Measurements from ENCODE around the gene APPL2. TPM values are rescaled to one million over a fixed set of nuclear protein-coding genes. Genes with fewer than 3 reads are reported as not detected.
"Not testable (repeated sequence)": the region's sequence is repeated elsewhere in the genome, so short reads cannot be mapped to it uniquely, and the experiment has no call there.

APPL2 gene
- polyA plus RNA-seq, 4 donors, result 66.4 to 98.5 (median 88.4) TPM

DNA sequence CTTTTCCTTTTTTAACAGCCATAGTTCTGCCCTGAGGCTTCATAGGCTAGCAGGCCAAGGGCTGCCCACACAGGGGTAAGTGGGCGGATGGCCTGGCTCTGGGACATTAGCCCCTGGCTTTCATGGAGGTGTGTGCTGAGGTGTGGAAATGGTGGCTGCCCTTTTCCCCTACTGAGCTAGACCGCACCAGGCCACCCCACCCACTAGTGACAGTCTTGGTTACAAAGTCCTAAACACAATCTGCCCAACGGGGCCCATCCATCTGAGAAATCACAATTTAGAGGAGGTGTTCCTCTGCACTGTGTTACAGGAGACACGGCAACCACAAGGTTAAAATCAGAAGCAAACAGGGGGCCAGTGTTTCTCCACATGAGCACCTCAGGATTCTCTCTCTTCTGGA lies 35.6 kb downstream of the APPL2 start:
- no peak for DNase-seq (ENCODE audit: low read depth in 4 of 4, low spot score in 3 of 4)

DNA sequence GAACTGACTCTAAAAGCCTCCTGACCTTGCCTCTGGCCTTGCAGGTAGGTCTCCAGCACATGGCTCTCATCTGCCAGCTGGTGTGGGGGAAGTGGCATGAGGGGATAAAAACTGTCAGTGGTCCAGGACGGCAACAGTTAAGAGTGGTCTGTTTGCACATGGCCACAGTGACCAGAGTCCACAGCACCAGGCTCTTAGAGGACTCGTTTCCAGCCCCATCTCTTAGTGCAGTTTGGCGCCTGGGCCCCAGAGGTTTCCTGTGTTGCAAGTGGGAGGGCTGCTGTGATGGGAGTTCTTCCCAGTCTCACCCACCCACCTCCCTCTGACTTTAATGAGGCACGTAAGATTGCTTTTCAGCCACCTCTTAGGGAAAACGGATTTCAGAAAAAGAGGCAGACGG lies 37.0 kb downstream of the APPL2 start:
- no peak for DNase-seq (ENCODE audit: low read depth in 4 of 4, low spot score in 3 of 4)

DNA sequence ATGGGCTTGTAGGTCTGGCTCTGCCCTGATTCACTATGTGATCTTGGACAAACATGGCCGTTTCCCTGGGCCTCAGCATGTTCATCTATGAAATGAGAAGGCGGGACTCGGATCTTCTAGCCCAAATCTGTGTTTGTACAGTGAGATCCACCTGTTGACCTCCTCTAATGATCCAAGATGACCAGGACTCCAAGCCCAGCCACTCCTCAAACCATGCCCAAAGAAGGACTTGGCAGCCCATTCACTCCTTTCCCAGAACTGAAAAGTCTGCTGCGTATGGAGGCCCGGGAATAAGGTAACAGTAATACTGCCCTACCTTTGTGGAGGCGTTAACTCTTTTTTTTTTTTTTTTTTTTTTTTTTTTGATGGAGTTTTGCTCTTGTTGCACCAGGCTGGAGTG lies 39.9 kb downstream of the APPL2 start:
- DNase-seq (ENCODE audit: low read depth in 4 of 4, low spot score in 3 of 4), result no peak

DNA sequence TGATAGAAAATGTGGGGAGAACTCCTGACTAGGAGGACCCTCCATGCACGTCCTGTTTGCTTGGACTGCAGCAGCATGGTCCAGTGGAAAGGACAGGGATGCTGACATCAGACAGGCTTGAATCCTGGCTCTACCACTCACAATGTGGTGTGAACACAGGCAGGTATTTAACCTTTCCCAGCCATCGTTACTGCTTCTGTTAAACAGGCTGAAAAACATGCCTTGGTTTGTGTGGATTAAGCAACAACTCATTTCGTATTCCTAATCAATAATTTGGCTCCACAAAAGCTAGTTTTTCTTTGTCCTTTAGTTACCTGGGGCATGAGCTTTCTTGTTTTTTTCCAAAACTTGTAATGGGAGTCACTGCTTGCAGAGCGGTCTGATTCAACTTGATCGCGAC lies 41.0 kb downstream of the APPL2 start:
- no peak for DNase-seq (ENCODE audit: low read depth in 4 of 4, low spot score in 3 of 4)

DNA sequence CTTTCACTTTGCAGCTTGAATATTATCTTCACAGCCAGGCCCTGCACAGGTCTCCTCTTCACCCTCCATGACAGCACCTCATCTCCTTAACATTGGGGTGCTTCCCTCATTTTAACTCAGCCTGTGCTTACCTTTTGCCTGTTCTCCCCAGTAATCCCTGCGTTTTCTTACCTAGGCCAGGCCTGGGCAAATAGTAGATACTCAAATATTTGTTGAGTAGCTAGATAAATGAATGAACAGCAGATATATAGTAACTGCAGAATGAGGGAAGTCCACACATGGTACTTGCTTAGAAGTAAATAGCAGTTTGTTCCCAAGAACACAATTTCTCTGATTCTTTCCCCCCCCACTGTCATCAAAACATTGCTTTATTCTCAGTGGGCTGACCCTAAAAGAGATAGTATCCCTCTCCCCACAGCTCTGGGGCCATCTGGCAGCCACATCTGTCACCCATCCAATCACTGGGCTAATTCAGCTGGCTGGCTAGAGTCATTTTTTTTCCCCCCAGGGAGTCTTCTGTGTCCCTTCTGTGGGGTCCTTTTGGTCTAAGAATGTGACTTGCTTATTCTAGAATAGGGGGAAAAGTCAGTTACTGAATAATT lies 43.2 kb downstream of the APPL2 start:
- no peak for DNase-seq (ENCODE audit: low read depth in 4 of 4, low spot score in 3 of 4)

DNA sequence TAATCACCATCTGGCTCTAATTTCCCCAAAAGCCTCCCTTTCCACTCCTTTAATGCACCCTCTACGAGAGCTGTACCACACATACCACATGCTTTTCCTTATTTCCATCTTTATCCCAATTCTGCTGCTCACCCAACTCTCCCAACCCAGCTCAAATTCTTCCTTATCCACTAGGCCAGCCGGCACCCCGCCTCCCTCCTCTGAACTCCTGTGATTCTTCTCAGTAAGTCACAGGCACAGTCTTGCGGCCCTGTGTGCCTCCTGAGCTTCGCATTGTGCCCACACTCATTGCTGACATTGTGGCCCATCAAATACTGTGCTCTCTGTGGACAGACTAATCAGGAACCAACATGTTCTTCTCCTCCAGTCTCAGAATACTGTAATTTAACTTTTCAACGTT lies 45.4 kb downstream of the APPL2 start:
- DNase-seq (ENCODE audit: low read depth in 4 of 4, low spot score in 3 of 4), result no peak

DNA sequence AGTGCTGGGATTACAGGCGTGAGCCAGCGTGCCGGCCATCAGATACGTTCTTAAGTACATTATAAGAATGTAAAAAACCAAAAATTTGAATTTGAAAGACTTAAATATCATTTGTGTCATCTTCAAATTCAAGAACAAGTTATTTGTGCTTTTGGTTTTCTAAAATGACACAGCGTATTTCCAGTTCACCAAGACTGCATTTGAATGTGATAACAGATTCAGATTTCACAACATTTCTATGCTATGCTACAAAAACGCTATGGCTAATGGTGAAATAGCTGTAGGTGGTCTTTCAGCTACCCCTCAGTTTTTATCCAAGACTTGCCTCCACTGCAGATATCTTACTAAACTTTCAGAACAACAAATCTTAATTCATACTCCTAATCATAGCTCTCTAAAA lies 46.7 kb downstream of the APPL2 start:
- DNase-seq (ENCODE audit: low read depth in 4 of 4, low spot score in 3 of 4), result no peak

DNA sequence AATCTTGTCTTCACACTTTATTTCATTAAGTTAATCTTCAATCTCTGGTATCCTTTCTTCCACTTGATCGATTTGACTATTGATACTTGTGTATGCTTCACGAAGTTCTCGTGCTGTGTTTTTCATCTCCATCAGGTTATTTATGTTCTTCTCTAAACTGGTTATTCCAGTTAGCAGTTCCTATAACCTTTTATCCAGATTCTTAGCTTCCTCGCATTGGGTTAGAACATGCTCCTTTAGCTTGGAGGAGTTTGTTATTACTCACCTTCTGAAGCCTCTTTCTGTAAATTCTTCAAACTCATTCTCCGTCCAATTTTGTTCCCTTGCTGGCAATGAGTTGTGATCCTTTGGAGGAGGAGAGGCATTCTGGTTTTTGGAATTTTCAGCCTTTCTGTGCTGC lies 52.0 kb downstream of the APPL2 start:
- not testable (repeated sequence) for DNase-seq (ENCODE audit: low read depth in 4 of 4, low spot score in 3 of 4)

DNA sequence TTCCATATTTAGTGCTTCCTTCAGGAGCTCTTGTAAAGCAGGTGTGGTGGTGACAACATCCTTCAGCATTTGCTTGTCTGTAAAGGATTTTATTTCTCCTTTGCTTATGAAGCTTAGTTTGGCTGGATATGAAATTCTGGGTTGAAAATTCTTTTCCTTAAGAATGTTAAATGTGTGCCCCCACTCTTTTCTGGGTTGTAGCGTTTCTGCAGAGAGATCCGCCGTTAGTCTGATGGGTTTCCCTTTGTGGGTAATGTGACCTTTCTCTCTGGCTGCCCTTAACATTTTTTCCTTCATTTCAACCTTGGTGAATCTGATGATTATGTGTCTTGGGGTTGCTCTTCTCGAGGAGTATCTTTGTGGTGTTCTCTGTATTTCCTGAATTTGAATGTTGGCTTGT lies 52.6 kb downstream of the APPL2 start:
- not testable (repeated sequence) for DNase-seq (ENCODE audit: low read depth in 4 of 4, low spot score in 3 of 4)

DNA sequence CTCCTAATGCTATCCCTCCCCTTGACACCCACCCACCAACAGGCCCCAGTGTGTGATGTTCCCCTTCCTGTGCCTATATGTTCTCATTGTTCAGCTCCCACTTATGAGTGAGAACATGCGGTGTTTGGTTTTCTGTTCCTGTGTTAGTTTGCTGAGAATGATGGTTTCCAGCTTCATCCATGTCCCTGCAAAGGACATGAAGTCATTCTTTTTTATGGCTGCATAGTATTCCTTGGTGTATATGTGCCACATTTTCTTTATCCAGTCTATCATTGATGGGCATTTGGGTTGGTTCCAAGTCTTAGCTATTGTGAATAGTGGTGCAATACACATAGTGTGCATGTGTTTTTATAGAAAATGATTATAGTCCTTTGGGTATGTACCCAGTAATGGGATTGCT lies 56.9 kb downstream of the APPL2 start:
- DNase-seq (ENCODE audit: low read depth in 4 of 4, low spot score in 3 of 4), result not testable (repeated sequence)

DNA sequence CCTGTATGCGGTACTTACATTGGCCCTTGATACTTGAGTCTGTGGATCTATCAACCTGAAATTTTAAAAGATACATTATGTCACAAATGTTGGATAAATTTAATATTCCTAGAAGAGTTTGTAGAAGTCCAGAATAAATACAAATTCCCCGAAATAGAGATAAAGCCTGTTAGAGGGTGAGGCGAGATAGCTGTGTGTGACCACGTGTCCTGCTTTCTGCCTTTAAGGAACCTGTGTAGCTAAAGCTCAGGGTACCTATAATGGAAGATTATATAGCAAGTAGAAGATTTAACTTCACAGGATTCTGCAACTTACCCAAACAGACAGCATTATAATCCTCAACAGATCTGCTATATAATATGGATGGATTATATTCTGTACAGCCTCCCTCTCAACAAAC lies 58.8 kb downstream of the APPL2 start:
- DNase-seq (ENCODE audit: low read depth in 4 of 4, low spot score in 3 of 4), result no peak

DNA sequence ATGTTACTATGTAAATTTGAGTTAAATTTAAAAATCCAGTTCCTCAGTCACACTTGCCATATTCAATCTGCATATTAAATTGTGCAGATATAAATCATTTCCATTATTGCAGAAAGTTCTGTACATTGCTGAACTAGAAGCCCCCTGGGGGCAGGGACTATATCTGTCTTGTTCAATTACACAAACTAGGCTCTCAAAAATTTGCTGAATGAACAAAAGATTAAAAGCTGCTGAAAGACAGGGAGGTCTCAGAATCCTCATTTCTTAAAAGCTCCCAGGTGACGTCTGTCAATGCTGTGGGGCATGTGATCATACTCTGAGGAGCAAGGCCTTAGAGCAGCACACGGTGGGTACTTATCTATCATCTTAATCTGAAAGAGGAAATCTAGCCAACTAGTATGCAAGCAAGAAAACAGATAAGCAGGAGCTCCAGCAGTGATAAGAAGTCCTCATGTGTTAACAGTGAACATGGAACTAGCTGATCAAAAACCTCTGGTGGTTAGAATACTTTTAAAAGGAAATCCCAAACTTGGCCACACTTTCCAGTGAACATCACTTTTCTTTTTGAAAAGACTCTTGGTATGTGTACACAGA lies 60.5 kb downstream of the APPL2 start:
- no peak for DNase-seq (ENCODE audit: low read depth in 4 of 4, low spot score in 3 of 4)

DNA sequence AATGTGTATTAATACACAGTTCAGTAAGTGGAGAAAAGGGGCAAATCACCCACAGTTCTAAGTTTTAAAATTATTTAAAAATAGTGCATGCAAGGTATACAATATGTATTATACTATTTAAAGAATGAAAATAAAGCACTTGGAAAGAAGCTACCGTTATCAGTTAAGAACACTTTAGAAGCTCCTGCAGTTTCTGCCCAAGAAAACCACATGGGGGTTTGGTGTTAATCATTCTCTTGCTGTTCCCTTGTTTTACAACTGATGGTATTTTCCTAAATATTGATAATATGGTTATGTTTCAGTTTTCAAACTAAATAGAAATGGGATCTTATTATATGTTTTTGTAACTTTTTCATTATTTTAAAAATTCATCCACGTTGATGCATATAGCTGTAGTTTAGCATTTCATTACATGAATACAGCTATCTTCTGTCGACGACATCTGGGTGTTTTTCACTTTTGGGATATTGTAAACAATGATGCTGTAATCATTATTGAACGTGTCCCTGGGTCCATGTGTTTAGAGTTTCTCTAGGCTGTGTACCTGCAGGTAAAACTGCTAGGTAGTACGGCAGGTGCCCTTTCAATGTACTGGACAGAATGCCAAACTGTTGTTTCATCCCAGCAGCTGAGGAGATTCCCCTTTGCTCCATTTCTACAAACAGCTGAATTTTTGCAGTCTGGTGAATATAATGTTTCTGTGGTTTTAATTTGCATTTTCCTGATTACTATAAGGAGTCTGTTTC lies 64.1 kb downstream of the APPL2 start:
- DNase-seq (ENCODE audit: low read depth in 4 of 4, low spot score in 3 of 4), result no peak

DNA sequence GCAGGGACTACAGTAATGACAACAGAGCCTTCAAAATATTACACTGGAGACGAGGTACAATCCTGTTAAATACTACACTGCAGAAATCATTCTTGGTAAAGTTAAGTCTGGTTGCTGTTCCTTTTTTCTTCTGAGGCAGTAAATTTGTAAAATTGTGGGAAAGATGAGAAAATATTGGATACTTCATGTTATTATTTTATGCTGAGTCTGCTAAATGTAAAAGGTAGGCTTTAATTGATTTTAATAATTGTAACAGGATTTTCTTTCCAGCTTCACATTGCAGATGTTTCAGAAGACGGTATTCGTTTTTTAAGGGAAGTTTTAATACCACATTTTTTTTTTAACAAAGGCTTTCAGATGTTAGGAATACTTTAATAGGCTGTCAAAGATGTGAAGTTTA lies 65.8 kb downstream of the APPL2 start:
- DNase-seq (ENCODE audit: low read depth in 4 of 4, low spot score in 3 of 4), result no peak

DNA sequence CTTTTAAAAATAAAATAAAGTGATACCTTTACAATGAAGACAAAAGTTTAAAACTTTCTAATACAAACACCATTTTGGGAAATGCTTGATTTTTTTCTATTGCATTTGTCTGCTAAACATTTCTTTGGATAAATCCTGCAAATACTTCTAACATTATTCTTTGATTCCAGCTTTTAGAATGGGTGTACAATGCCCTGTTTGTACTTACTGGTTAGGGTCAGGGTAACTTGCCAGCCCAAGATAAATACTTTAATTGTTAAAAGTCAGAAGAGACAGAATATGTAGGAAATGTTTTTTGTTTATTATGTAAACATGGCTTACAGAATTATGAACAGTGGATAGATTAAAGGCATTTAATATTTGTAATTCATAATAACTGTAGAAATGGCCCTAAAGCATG lies 68.0 kb downstream of the APPL2 start:
- DNase-seq (ENCODE audit: low read depth in 4 of 4, low spot score in 3 of 4), result no peak

DNA sequence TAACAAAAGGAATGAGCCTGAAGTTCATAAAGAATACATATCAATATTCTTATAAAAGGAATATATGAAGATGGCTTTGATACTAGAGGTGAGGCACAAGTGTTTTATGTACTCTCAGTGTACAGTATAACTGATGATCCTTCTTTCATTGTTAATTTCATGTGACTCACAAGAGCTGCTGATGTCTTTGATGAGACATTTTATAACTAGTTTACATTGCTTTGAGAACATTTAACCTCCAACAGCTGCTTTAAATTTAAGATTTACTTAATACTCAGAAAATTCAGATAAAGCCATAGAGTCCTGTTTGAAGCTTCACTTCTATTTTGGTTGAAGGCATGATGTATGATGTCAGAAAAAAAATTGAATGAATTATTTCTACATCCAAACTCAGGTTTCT lies 68.6 kb downstream of the APPL2 start:
- no peak for DNase-seq (ENCODE audit: low read depth in 4 of 4, low spot score in 3 of 4)

DNA sequence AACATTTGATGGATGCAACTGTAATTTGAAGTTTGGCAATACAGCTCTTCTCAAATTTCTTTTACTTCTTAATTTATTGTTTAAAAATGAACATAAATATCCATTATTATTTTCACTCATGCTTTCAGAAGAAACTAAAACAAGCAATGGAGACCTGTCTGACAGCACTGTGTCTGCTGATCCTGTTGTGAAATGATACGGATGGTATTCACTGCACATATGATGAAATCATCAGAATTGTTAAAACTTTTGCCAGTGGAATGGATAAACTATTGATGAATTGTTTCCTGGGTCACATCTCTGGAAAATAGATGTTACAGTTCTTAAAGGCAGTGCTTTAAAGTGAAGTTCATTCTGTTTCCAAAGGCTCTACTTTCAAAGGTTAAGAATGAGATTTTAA lies 69.2 kb downstream of the APPL2 start:
- no peak for DNase-seq (ENCODE audit: low read depth in 4 of 4, low spot score in 3 of 4)

DNA sequence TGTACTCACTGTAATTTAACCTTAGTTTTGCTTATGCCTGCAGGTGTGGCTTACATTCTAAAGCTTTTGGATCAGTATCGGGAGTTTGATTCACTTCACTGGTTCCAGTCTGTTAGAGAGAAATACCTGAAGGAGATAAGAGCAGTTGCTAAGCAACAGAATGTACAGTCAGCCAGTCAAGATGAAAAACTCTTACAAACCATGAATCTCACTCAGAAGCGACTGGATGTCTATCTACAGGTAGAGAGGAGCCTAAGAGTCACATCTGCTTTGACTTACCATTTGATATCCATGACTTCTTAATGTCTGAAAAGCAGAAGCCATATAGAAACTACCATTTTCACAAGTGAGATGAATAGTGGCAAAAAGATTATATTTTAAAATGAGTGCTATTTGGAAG lies 71.9 kb downstream of the APPL2 start:
- no peak for DNase-seq (ENCODE audit: low read depth in 4 of 4, low spot score in 3 of 4)

DNA sequence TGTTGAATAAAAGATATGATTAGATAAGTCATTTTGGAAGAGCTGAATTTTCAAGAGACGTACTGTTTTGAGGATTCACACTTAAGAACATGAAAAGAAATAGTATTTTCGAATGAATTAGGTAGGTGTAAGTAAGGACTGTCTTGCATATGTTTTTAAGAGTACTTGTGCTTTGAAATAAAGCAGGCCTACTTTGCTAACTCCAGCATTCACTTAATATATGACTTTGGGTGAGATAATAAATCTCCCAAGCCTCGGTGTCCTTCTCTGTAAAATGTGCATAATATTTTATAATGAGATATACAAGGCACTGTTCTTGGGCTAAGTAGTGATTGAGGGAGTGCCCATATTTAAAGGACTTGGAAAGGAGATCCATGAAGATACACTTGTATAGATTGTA lies 73.8 kb downstream of the APPL2 start:
- no peak for DNase-seq (ENCODE audit: low read depth in 4 of 4, low spot score in 3 of 4)

DNA sequence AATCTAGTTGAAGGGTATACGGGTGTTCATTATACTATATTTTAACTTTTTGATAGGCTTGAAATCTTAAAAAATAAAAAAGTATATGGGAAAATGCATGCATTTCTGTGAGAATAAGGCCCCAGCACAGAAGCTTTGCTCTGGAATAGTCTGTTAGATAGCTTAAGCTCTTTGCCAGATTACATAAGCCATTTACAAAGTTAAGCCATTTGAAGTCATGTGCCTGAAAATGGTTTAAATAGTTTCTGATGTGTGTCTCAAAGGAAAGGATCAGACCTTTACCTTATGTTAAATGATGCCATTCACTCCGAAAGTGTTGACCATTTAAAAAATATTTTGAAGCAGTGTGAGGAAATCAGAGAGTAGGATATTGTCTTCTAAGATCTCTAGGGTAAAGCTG lies 77.1 kb downstream of the APPL2 start:
- DNase-seq (ENCODE audit: low read depth in 4 of 4, low spot score in 3 of 4), result no peak

DNA sequence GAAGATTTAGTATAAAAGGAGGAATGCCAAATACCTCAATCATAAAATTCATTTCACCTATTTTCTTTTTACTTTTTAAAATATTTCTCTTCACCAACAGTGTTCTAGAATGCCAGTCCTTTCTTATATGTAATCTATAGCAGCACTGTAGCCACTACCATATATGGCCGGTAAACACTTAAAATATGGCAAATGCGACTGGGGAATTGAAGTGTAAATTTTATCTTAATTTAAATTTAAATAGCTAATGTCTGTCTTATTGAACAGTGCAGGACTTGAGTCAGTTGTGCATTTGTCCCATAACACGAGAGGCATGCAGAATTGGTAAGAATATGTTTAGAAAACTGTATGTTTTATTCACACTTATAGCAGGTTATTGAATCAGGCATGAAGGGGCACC lies 78.4 kb downstream of the APPL2 start:
- DNase-seq (ENCODE audit: low read depth in 4 of 4, low spot score in 3 of 4), result no peak

DNA sequence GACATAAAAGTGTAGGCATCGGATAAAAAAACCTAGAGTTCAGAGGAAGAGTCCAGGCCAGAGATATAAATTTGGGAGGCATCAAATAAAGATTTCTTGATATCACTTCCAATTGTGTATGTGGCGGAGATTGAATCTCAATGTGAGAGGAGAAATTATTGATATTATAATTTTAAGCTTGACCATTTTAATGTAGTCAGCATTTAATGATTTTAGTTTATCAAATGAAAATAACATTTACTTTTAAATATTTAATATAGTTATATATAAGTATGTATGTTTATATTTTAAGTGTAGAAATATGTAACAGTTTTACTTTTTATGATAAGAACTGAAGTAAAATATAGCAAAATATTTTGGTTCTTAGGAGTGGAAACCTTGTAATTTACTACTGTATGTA lies 79.7 kb downstream of the APPL2 start:
- no peak for DNase-seq (ENCODE audit: low read depth in 4 of 4, low spot score in 3 of 4)
